Measurements from ENCODE around the gene TAOK1. TPM values are rescaled to one million over a fixed set of nuclear protein-coding genes. Genes with fewer than 3 reads are reported as not detected.
A peak's percentile ranks its signal among the peaks of the same experiment; 100 is the strongest.

TAOK1 gene
- total and polyA plus RNA-seq, 2 of the 13 experiments (the other 11 are each of a cell fraction or from before 2014, with no cell fraction given) = 14.1 to 23.0 TPM

- no peak for TF ChIP-seq SP140L (CRISPR knock-in tag; IDR thresholded peaks at IDR 0.05; ENCODE audit: borderline replicate concordance)
- TF ChIP-seq ZNF142 (CRISPR knock-in tag; IDR thresholded peaks at IDR 0.05) = no peak
- peak; percentile 17; the same call in 1 of the 2 replicates for TF ChIP-seq YEATS4 (CRISPR knock-in tag; IDR thresholded peaks at IDR 0.05; ENCODE audit: borderline replicate concordance)
- TF ChIP-seq ZMAT3 (CRISPR knock-in tag; conservative IDR thresholded peaks at IDR 0.05) = peak; percentile 53; the same call in 1 of the 2 replicates
- TF ChIP-seq REPIN1 (CRISPR knock-in tag; IDR thresholded peaks at IDR 0.05; ENCODE audit: borderline replicate concordance, low read depth) = peak; percentile 1; the same call in 1 of the 2 replicates
- TF ChIP-seq NFE2 (CRISPR knock-in tag; IDR thresholded peaks at IDR 0.05) = no peak
- TF ChIP-seq ZNF777 (CRISPR knock-in tag; IDR thresholded peaks at IDR 0.05) = peak; percentile 98
- no peak for TF ChIP-seq ZNF275 (CRISPR knock-in tag; IDR thresholded peaks at IDR 0.05; ENCODE audit: borderline replicate concordance)
- 0 out of 2 replicates have a peak, but pooled peaks have one; percentile 21 for TF ChIP-seq IRF9 (CRISPR knock-in tag; IDR thresholded peaks at IDR 0.05; ENCODE audit: borderline replicate concordance)
- no peak for TF ChIP-seq CERS6 (CRISPR knock-in tag; IDR thresholded peaks at IDR 0.05)
- peak; percentile 6; the same call in 1 of the 2 replicates for TF ChIP-seq TAF1 (CRISPR knock-in tag; IDR thresholded peaks at IDR 0.05)
- TF ChIP-seq ZBTB34 (CRISPR knock-in tag; IDR thresholded peaks at IDR 0.05) = 0 out of 2 replicates have a peak, but pooled peaks have one; percentile 4
- TF ChIP-seq RXRA (CRISPR knock-in tag; IDR thresholded peaks at IDR 0.05) = 0 out of 2 replicates have a peak, but pooled peaks have one; percentile 40
- TF ChIP-seq ZNF503 (CRISPR knock-in tag; IDR thresholded peaks at IDR 0.05) = 0 out of 2 replicates have a peak, but pooled peaks have one; percentile 35
- TF ChIP-seq MXI1 (IDR thresholded peaks at IDR 0.05; ENCODE audit: borderline replicate concordance, low read depth, low read length) = peak; percentile 35; the same call in 1 of the 3 replicates
These were observed 176.5 kb downstream of the TAOK1 start, which contains the start of gene ABHD15 (continued) for GRCh38 chr17:29566473-29567303.

Measured in HepG2 (cell line).